ENCODE data around the gene TLR8.

Gene TLR8

DNA sequence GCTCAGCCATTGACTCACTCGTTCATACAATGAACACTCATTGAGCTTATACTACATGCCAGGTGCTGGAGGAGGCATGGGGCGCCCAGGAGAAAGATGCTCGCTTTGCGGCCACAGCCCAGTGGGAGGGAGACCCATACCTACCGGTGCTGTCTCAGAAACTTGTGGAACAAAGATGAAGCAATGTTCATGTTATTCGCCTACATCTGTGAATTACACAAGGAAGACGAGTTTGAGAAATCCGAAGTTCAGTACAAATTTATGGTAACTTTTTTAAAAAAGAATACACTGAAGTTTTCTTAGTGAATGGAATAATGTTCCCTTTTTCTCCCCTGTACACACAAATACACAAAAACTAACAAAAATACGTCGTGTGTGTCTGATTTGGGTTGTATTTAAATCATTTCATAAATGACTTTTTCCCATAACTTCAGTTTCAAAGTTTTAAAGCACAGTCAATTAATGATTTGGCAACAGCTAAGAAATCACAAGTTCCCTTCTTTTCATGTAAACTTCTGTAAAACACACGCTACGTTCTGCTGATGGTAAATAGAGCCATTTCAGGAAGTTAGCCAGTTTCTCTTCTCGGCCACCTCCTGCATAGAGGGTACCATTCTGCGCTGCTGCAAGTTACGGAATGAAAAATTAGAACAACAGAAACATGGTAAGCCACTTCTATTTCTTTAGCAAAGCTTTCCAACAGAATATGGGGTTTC lies at the start of gene TLR8:
Gene TLR8, plus strand, starts transcription at position 575 of the 716 bp plus-strand sequence. Its CDS starts 87 bp downstream, at position 662.
- DNase-seq = no peak

DNA sequence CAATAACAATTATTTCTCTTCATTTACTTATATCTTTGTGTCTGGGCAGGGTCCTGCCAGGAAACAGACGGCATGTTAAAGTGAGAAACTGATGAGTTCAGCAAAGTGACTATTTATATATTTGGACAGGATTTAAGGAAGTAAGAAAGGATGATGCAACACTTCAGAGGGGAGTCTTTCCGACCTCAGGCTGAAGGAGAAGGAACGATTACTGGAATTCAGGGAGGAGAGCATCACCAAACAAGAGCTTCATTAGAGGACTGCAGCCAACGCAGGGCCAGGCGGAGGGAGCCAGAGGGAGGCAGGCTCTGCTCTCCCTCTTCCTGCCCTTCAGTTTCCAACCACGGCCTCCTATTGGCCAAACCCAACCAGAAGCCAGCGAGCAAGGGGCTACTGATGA lies 41.1 kb upstream of the TLR8 start:
- DNase-seq = no peak

DNA sequence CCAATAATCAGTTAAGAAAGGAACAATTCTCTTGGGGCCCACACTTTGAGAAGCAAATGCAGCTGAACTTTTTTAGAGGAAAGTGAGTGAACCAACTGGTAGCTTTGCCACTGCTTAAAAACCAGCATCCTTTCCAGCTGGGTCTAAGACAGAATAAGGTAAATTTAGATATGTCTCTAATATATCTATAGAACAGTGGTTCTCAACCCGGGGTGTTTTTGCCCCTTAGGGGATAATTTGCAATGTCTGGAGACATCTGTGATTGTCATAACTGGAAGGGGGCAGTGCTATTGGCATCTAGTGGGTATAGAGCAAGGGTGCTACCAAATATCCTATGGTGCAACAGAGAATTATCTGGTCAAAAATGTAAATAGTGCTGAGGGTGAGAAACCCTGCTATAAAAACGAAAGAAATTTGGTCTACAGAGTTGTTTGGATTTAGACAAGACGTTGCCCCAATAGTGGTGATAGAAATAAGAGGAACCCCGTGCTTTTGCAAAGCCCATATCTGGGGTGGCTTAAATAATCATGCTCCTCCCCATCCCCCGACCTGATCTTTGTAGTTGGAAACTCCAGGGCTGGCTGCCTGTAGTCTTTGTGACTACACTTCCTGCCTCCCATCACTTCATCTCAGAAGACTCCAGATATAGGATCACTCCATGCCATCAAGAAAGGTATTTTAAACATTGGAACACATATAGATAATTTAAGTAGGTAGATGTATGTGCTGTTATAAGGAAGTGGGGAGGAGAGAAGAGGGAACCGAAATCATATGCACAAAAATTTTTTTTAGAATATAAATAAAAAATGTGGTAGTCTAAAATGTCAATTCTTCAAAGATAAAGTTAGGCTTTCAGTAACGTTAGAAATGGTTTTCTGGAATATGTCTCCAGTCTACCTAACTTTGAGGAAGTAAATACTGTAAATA lies 39.7 kb upstream of the TLR8 start, which contains the start of gene TLR7:
Gene TLR7, plus strand, starts transcription at position 622 of the 927 bp plus-strand sequence. CDS start 507 bp downstream, outside the sequence.
- DNase-seq = no peak

DNA sequence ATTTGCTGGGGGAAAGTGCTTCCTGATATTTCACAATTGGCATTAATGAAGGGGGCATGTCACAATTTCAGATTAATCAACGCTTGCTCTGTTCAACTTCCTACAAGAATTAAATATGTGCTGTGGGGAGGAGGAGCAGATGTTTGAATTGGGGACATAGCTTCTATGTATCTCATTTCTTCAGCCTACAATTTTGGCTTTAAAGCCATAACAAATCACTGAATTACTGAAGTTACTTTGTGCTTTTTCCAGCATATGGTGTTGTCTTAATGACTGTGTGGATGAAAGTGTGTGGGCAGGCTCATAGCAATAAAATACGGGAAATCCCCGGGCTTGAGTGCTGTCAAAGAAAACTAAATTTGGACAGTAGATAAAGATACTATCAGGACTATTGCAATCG lies 38.7 kb upstream of the TLR8 start:
- no peak for DNase-seq

DNA sequence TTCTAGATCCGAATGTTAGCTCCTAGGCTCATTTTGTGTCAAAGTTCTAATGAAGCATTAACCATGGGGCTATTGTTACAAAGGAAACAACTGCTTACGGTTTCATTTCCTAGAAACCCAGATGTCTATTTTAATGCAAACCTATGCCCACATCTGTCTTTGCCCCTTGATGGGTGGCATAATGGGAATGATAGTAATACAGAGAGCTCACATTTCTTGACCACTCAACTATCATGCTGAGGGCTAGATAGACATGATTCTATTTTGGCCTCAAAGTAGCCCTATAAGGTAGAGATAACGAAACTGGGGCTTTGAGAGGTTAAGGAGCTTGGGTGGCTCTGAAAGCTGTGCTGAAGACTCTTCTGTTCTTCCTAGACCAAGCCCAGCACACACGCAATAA lies 37.7 kb upstream of the TLR8 start:
- DNase-seq = no peak

DNA sequence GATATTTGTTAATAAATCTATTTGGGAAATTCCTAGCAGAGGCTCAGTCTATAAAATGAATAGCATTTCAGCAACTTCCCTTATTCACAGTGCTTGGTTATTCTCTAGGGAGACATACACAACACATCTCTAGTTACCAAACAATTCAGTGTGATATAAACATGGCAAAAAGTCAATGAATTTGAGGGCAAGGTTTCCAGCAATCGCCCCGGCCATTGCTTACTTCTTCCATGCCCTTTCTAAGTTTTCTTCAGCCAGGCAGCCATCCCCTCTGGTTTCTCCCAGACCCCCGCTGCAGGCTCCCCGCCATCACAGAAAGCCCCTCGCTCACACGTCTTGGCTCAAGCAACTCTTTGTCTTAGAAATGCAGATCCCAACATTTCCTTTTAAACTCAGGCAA lies 35.2 kb upstream of the TLR8 start:
- DNase-seq = no peak

DNA sequence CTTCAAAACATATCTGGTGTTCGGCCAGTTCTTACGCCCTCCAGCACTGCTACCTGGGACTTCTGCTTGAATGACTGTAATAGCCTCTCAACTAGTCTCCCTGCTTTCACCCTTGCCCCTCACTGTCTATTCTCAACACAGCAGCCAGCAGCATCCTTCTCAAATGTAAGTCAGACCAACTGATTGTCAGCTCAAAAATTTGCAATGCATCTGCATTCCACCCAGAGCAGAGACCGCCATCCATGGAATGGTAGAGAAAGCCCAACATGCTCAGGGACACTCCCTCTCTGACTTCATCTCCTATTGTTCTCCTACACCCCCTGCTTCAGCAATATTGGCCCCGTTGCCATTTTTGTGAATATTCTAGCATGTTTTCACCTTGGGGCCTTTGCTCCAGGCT lies 33.7 kb upstream of the TLR8 start:
- no peak for DNase-seq

DNA sequence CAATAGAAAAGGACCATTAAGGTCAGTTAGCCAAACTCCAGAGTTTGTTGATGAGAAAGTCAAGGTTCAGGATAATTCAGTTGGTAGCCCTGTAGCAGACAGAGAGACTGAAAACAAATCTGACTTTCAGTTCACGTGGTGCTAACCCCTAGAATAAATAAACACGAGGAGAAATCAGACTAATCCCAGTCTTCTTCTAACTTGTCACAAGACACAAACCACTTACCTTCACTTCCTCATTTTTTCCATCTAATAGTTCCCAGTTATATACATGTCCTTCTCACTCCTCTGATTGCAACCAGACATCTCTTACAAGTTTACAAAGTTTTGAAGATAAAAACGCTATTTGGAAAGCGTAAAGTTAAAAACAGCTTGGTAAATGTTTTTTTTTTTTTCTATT lies 31.8 kb upstream of the TLR8 start:
- no peak for DNase-seq

DNA sequence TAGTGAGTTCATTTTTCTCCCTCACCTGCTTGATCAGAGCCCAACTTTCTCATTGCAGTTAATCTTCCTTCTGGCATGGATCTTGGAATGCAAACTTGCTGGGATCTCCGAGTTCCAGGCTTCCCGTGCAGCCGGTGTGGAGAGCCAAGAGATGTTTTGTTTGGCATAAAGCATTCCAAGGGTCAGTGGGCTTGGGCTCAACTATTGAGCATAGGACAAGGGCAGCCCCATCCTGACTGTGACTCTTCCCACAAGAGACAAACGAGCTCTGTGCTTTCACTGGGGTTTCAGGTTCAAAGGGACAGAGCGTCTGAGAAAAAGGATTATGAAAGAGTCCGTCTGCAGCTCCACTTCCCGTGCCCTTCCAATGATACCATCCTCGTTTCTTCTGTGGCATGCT lies 29.0 kb upstream of the TLR8 start:
- no peak for DNase-seq

DNA sequence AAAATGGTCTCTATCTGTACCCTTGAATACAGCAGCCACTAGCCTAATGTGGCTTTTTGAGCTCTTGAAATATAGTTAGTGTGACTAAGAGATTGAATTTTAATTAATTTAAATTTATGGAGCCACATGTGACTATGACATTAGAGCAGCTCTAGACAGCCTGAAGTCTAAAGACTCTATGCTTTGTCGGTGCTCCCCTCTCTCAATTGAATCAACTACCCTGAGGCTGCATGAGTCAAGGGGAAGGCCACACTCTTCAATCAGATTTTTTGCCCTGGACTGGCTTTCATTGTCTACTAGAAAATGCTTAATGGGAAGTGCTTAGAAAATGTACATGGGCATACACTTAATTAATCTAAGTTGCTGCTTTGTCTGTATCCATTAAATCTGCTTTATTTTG lies 27.9 kb upstream of the TLR8 start:
- no peak for DNase-seq

DNA sequence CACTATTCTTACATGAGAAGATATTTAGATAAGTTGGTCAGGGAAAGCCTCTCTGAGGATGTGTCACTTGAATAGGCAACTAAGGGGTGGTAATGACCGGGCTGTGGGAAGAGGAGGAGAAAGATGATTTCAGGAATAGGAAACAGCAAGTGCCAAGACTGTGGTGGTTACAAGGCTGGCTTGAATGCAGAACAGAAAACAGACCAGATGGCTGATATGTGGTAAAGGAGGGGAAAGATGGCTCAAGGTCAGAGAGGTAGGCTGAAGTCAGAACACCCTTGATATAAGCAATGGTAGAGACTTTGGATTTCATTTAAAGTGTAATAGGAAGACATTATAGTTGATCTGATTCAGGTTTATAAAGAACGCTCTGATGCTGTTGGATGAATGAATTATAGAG lies 24.5 kb upstream of the TLR8 start:
- no peak for DNase-seq

DNA sequence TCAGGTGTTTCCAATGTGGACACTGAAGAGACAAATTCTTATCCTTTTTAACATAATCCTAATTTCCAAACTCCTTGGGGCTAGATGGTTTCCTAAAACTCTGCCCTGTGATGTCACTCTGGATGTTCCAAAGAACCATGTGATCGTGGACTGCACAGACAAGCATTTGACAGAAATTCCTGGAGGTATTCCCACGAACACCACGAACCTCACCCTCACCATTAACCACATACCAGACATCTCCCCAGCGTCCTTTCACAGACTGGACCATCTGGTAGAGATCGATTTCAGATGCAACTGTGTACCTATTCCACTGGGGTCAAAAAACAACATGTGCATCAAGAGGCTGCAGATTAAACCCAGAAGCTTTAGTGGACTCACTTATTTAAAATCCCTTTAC lies 20.9 kb upstream of the TLR8 start:
- DNase-seq = no peak

DNA sequence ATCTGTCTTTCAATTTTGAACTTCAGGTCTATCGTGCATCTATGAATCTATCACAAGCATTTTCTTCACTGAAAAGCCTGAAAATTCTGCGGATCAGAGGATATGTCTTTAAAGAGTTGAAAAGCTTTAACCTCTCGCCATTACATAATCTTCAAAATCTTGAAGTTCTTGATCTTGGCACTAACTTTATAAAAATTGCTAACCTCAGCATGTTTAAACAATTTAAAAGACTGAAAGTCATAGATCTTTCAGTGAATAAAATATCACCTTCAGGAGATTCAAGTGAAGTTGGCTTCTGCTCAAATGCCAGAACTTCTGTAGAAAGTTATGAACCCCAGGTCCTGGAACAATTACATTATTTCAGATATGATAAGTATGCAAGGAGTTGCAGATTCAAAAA lies 19.9 kb upstream of the TLR8 start:
- DNase-seq = no peak

DNA sequence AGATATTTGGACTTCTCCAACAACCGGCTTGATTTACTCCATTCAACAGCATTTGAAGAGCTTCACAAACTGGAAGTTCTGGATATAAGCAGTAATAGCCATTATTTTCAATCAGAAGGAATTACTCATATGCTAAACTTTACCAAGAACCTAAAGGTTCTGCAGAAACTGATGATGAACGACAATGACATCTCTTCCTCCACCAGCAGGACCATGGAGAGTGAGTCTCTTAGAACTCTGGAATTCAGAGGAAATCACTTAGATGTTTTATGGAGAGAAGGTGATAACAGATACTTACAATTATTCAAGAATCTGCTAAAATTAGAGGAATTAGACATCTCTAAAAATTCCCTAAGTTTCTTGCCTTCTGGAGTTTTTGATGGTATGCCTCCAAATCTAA lies 19.3 kb upstream of the TLR8 start:
- no peak for DNase-seq

DNA sequence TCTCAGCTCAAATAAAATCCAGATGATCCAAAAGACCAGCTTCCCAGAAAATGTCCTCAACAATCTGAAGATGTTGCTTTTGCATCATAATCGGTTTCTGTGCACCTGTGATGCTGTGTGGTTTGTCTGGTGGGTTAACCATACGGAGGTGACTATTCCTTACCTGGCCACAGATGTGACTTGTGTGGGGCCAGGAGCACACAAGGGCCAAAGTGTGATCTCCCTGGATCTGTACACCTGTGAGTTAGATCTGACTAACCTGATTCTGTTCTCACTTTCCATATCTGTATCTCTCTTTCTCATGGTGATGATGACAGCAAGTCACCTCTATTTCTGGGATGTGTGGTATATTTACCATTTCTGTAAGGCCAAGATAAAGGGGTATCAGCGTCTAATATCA lies 18.7 kb upstream of the TLR8 start:
- no peak for DNase-seq

DNA sequence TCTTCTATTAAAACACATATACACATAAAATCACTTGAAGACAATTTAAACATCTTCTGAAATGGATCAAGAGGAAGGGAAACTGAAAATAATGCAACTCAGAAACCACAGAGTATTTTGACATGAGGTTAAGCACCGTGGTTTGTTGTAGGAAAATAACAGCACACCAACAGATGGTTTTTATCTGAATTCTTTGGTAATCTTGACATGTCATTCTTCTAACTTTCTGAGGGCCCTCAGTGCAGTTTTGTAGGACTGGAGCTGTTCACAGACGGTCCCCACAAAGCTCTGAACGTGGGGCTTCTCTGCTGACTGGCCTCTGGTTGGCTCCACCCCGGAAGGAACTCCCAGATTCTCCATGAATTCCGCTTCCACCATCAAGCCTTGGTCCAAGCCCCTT lies 16.0 kb upstream of the TLR8 start:
- DNase-seq = no peak

DNA sequence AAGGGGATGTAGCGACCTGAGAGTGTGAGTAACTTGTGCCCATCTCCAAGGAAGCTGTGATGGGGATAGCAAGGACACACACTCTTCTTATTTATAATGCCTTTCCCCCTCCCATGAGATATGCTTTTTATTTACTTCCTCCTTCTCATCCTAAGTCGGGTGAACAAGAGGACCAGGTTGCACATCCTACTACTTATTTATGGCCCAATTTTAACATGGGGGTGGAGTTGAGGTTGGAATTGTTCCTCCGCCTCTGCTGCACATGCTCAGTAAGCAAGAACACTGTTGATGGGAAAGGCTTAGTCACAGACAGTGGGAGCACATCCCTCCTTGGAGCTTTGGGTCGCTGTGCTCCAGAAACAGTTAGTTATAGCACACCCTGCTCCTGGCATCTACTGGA lies 15.2 kb upstream of the TLR8 start:
- no peak for DNase-seq

DNA sequence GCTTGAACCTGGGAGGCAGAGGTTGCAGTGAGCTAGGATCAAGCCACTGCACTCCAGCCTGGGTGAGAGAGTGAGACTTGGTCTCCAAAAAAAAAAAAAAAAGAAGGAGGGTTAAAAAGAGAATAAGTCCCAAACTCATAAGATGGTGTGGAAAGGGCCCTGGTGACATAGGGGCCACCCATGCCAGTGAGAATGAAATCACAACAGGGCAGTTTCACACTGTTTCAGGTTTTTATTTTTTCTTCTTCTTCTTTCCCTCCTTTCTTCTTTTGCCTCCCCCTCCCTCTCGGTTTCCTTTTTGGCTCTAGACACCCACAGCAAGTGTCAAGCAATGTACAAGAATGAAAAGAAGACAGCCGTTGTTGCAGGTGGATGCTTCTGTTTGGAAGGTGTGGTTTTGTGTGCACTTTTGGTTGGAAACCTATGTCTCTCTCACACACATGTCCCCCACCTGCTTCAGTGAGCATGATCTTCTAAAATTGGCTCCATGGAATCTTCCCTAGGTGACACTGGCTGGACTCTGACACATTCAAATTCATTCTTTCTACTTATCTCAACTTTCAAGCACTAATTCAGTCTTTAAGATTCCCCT lies 14.4 kb upstream of the TLR8 start:
- no peak for DNase-seq

DNA sequence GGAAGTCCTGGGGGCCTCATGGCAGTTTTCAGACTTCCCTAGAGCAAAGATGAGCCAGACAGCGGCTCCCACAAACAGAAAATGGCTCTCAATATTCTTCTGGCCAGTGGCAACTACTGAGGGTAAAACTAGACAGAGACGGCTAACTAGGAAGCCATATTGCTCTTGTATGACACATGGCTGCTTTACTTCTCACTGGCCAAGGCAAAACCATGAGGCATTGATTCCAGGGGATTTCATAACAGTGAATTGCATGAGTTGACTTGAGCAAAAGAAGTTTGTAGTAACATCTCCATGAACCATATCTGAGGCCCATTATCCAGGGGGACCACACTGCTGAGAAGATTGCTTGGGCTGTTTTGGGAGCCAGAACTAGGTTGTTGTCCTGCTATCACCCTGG lies 13.7 kb upstream of the TLR8 start:
- no peak for DNase-seq

DNA sequence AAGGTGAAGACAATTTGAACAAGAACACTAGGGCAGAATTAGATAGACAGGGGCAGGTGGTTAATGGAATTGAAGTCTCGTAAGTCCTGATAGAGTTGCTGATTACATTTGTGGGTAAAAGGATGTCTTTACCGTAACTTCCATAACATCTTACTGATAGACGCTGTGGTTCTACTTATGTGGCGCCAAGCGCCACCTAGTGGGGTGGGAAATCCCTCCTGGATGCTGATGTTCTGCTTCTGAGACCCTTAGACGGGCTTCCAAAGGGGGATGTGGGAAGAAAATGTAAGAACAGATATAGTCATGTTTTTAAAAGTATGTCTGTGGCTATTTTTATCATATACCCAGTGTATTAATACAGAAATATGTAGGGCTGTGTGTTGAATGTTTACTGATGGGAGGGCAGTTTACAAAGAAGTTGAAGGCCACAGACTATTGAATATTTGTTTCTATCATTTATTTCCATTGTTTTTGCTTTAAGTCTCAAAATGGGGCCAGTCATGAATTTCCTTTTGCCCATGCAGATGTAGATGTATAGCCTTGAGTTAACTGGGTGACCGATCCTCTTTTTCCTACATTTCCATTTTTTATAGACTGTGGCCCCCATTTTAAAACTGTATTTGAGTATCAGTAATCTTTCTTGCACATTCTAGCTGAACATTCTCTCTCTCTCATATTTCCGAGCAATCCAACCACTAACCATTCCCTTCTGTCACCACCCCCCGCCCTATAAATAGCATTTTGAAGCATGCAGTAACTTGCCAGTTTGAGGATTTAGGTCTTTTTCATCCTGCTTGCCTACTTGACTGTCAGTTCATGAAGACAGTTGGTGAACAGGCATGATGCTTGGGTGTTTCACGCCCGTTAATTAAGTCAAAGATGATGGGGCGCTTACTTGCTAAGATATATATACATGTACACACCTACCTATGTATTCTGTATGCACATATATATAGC lies 12.1 kb upstream of the TLR8 start:
- DNase-seq = no peak

DNA sequence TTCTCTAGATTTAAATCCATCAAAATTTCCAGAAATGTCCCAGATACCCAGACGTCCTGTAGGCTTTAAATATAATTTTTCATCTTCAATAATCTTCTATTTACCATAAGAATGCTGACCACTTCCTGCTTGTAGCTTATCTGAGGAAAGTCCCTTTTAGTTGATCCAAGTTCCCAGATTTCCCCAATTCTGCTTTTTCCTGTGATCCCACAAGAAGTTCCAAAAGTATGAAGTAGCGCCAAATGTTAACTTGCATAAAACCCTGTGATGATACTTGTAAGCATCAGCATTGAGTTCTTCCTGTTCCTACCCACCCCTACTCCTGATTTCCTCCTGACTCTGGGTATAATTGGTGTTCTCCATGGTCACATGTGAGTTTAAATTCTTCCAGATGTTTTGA lies 10.6 kb upstream of the TLR8 start:
- no peak for DNase-seq

DNA sequence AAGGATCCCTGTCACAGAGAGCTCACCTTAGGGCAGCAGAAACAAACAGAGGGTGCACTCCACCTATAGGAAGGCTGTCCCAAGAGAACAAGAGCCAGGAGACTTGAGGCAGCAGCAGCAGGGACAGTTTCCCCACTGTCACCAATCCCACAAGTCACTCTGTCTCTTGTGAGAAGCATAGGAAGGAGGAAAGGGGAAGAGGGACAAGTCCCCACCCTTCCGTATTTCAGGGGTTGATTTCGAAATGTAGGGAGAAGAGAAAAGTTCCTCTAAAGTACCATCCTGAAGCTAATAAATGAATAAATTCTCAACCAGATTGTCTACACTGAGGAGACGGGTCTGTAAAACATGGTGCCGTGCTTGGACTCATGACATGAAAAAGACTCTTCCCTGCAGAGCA lies 9.5 kb upstream of the TLR8 start:
- no peak for DNase-seq

DNA sequence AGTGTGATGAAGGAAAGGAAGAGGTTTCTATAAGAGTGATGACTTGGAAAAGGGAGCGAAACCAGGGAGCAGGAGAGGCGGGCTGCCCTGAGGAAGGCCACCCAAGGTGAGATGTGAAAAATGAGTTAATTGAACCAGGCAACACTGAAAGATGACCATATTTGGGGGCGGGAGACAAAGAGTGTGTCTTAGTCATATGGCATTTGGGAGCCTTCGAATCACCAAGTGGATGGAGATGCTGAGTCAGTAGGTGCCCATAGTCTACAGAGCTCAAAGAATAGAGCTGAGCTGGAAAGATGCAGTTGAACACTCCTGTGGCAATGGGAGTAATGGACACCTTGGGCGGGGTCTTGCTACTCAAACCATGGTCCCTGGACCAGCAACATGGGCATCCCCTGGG lies 8.3 kb upstream of the TLR8 start:
- DNase-seq = no peak

All from SHP77 treated with DMSO at 0.1 percent for 48 hours (cell line).